ENCODE data around the gene TUBA1A. TPM values are rescaled to one million over a fixed set of nuclear protein-coding genes. Genes with fewer than 3 reads are reported as not detected.

Gene TUBA1A
- total RNA-seq, 1 experiment from 2014 or later = 24.1 TPM

- H4K20me1 ChIP-seq (ENCODE audit: insufficient read depth) = no peaks in the 10 kb centered on the region
- no peak overlapping the region for H3K4me3 ChIP-seq (replicated peaks in 1 of 2; ENCODE audit: low read depth in 1 of 2, low read length in 2 of 2)
- ChIA-PET CTCF (interaction anchor here (1.0 to 2.7 kb wide), 2 partner anchors 145 kb away, joined by 4 to 15 read pairs; no protein-coding TSS in a partner anchor), POLR2A (interaction anchor here (1.0 kb wide), 1 partner anchor 102 kb away, joined by 4 read pairs; the partner anchor contains the start of gene TUBA1B), RAD21 (ENCODE audit: low non-redundant PET in 1 of 2, low total read pairs in 2 of 2, uncharacterized antibody in 2 of 2, unreplicated experiment in 2 of 2) (no interaction called here)
- H3K9me3 ChIP-seq (ENCODE audit: control insufficient read depth in 1 of 2, insufficient read depth in 1 of 2, low read depth in 1 of 2, low read length in 2 of 2) = no peaks in the 10 kb centered on the region
- H3K27ac ChIP-seq (ENCODE audit: low read depth, low read length) = no peak overlapping the region
- no peak overlapping the region for H3K4me2 ChIP-seq (ENCODE audit: low read length)
- H3K36me3 ChIP-seq (ENCODE audit: control insufficient read depth in 1 of 2, insufficient read depth in 2 of 2, low read length in 2 of 2) = no peaks in the 10 kb centered on the region
- H3K4me1 ChIP-seq (ENCODE audit: control insufficient read depth in 1 of 2, insufficient read depth in 2 of 2, low read length in 2 of 2) = peaks cover 4 to 17% of the 10 kb centered on the region in 2 experiments; a peak in 3 of 4 replicates
- H3K27me3 ChIP-seq (ENCODE audit: insufficient read depth, low read length) = no peaks in the 10 kb centered on the region
- no peaks in the 10 kb centered on the region for H3K9me2 ChIP-seq (ENCODE audit: insufficient read depth)
- TF ChIP-seq YY1 (IDR thresholded peaks at IDR 0.05; ENCODE audit: extremely low read depth, insufficient replicate concordance, low read depth, low read length) (no peak), CTCF (IDR thresholded peaks at IDR 0.05 in 2 of 3, conservative IDR thresholded peaks at IDR 0.05 in 1 of 3; ENCODE audit: borderline replicate concordance in 1 of 3, insufficient read depth in 1 of 3, low read depth in 2 of 3, low read length in 2 of 3) (no peak), RAD21 (IDR thresholded peaks at IDR 0.05; ENCODE audit: low read depth) (no peak), EZH2 (IDR thresholded peaks at IDR 0.05) (no peak), CBX3 (IDR thresholded peaks at IDR 0.05; ENCODE audit: low read depth) (no peak)
- intact Hi-C loops (cut with micrococcal nuclease) = loop anchor here (10.0 kb wide), 1 partner anchor 98 kb away; the partner anchor contains the start of gene TUBA1B
- BruUV-seq (replicated peaks) = no TSS peak
- H3K9ac ChIP-seq (ENCODE audit: low read length) = no peak overlapping the region
- no peak for ATAC-seq
- H3K79me2 ChIP-seq (ENCODE audit: insufficient read depth, low read length) = no peaks in the 10 kb centered on the region
- no peak for DNase-seq (ENCODE audit: low read depth, low spot score)
- no peak overlapping the region for H2AFZ ChIP-seq (ENCODE audit: low read depth, low read length, poor library complexity, severe bottlenecking)
These were observed 44.3 kb upstream of the TUBA1A start for GRCh38 chr12:49232940-49233841.

Measured in HCT116 (cell line).